Esophagus squamous epithelium (tissue), 5 donors: ENCODE measurements around the gene UNC13D. TPM values are rescaled to one million over a fixed set of nuclear protein-coding genes. Genes with fewer than 3 reads are reported as not detected.

ENCODE experiments used
- DNase-seq: peaks from one replicate; lab custom pipeline; 2025; lab: John Stamatoyannopoulos, UW
- H3K27ac ChIP-seq, 4 donors: fragments of 200-600 bp; sonication (generic); one replicate each; pipeline ENCODE4 v1.5.1; 2016 to 2019; ENCODE audit warnings: mild to moderate bottlenecking in 1 of 4
- H3K27me3 ChIP-seq, 4 donors: fragments of 200-600 bp; sonication (generic); 1 replicate in 3 of 4; 2 replicates in 1 of 4; pipeline versions ENCODE4 v1.5.1 to v1.6.0; 2017 to 2021; ENCODE audit warnings: antibody characterized with exemption in 1 of 4
- H3K36me3 ChIP-seq, 3 donors: fragments of 200-600 bp; sonication (generic); one replicate each; pipeline ENCODE4 v1.5.1; 2016 to 2019
- H3K4me1 ChIP-seq, 3 donors: fragments of 200-600 bp; sonication (generic); one replicate each; pipeline ENCODE4 v1.5.1; 2017 to 2019
- H3K4me3 ChIP-seq, 4 donors: fragments of 200-600 bp; sonication (generic); 1 replicate in 3 of 4; 2 replicates in 1 of 4; pipeline ENCODE4 v1.5.1; 2016 to 2019; ENCODE audit warnings: mild to moderate bottlenecking in 2 of 4, moderate library complexity in 1 of 4
- H3K9me3 ChIP-seq, 3 donors: fragments of 200-600 bp; sonication (generic); one replicate each; pipeline ENCODE4 v1.5.1; 2016 to 2019
- CTCF ChIP-seq, 6 experiments: fragments of 450-650 bp in 4 of 6; fragments of 200-600 bp in 2 of 6; sonication (generic) in 2 of 6; IDR thresholded peaks; one replicate each; pipeline ENCODE4 v1.5.1; 2016 to 2019; ENCODE audit warnings: antibody characterized with exemption in 6 of 6, mild to moderate bottlenecking in 4 of 6, moderate library complexity in 4 of 6
- POLR2A ChIP-seq, 4 donors: fragments of 450-650 bp; IDR thresholded peaks; one replicate each; pipeline ENCODE4 v1.6.1; 2017; ENCODE audit warnings: antibody characterized with exemption in 4 of 4, mild to moderate bottlenecking in 4 of 4, moderate library complexity in 3 of 4
- WGBS, 2 donors: methylation state at CpG; one replicate each; pipeline ENCODE4 v1.1.5; 2018; 5-methylcytosine and 5-hydroxymethylcytosine counted together
- intact Hi-C: fragments of 100-400 bp; cut with DNase I; formaldehyde crosslinking; loops from one replicate; pipeline ENCODE4 v1.15.0; 2022
- total RNA-seq, 4 donors: library from RNA; depleted of rRNA; stranded (reverse); fragments of >200 nt; gene quantifications; one replicate each; pipeline ENCODE4 v1.1.0, GENCODE V29; 2016
- donor health status: DM: yes; HTN: yes; CAD: no.

Gene UNC13D
- total RNA-seq, 4 donors from 2014 or later: 16.5 to 21.5 (median 16.9) TPM

GRCh38 chr17:75822119-75822799 lies 21.9 kb downstream of the UNC13D start:
- H3K27ac ChIP-seq: no peak overlapping the region
- H3K4me1 ChIP-seq: peaks cover 5 to 33% (median 7%) of the 10 kb centered on the region in 3 donors
- 60 to 89% methylated on average over 1 to 3 of the region's 18 CpGs for WGBS, 2 donors
- no peaks in the 10 kb centered on the region for H3K9me3 ChIP-seq
- no peaks in the 10 kb centered on the region for H3K27me3 ChIP-seq
- peaks cover 48 to 97% (median 51%) of the 10 kb centered on the region in 3 donors for H3K36me3 ChIP-seq
- intact Hi-C loops: loop anchor here (5.0 kb wide), 1 partner anchor 50 kb away; no protein-coding TSS in a partner anchor
- DNase-seq: no peak
- no peak for TF ChIP-seq CTCF (IDR thresholded peaks at IDR 0.05)
- TF ChIP-seq POLR2A (IDR thresholded peaks at IDR 0.05): no peak
- no peak overlapping the region for H3K4me3 ChIP-seq

GRCh38 chr17:75821552-75821951 lies 22.7 kb downstream of the UNC13D start:
- Histone ChIP-seq H3K4me3 (no peak overlapping the region), H3K9me3 (no peaks in the 10 kb centered on the region), H3K27ac (no peak overlapping the region), H3K27me3 (no peaks in the 10 kb centered on the region), H3K36me3 (peaks cover 53 to 98% (median 54%) of the 10 kb centered on the region in 3 donors), H3K4me1 (peaks cover 0 to 26% (median 3%) of the 10 kb centered on the region in 3 donors)
- 89 to 92% methylated on average over 7 of the region's 7 CpGs for WGBS, 2 donors
- no peak for DNase-seq
- TF ChIP-seq POLR2A (IDR thresholded peaks at IDR 0.05) (no peak), CTCF (IDR thresholded peaks at IDR 0.05) (no peak)
- intact Hi-C loops: loop anchor here (5.0 kb wide), 1 partner anchor 49 kb away; no protein-coding TSS in a partner anchor

- H3K36me3 ChIP-seq: peaks cover 53 to 98% (median 60%) of the 10 kb centered on the region in 3 donors
- H3K9me3 ChIP-seq: no peaks in the 10 kb centered on the region
- DNase-seq: no peak
- intact Hi-C loops: loop anchor here (5.0 kb wide), 1 partner anchor 48 kb away; no protein-coding TSS in a partner anchor
- H3K27me3 ChIP-seq: no peaks in the 10 kb centered on the region
- TF ChIP-seq CTCF (IDR thresholded peaks at IDR 0.05): no peak
- no peak for TF ChIP-seq POLR2A (IDR thresholded peaks at IDR 0.05)
- H3K4me3 ChIP-seq: no peak overlapping the region
- WGBS, 2 donors: 71 to 81% methylated on average over 9 to 13 of the region's 21 CpGs
- peaks cover 0 to 27% (median 4%) of the 10 kb centered on the region in 3 donors for H3K4me1 ChIP-seq
- H3K27ac ChIP-seq: no peak overlapping the region
Measured at GRCh38 chr17:75820094-75821080, 23.8 kb downstream of the UNC13D start.

- WGBS, 2 donors: 70% methylated on average over 5 to 11 of the region's 16 CpGs
- H3K27me3 ChIP-seq: no peaks in the 10 kb centered on the region
- H3K27ac ChIP-seq: no peak overlapping the region
- no peak for DNase-seq
- H3K36me3 ChIP-seq: peaks cover 55 to 98% (median 60%) of the 10 kb centered on the region in 3 donors
- no peak overlapping the region for H3K4me3 ChIP-seq
- H3K4me1 ChIP-seq: peaks cover 0 to 34% (median 11%) of the 10 kb centered on the region in 3 donors
- H3K9me3 ChIP-seq: no peaks in the 10 kb centered on the region
- TF ChIP-seq CTCF (IDR thresholded peaks at IDR 0.05): no peak
- TF ChIP-seq POLR2A (IDR thresholded peaks at IDR 0.05): no peak
- intact Hi-C loops: loop anchor here (5.0 kb wide), 1 partner anchor 47 kb away; no protein-coding TSS in a partner anchor
Measured at GRCh38 chr17:75819678-75820077, 24.5 kb downstream of the UNC13D start.
